ENCODE measurements around the gene SLC29A2. TPM values are rescaled to one million over a fixed set of nuclear protein-coding genes. Genes with fewer than 3 reads are reported as not detected.
A peak's percentile ranks its signal among the peaks of the same experiment; 100 is the strongest.
"Not testable (repeated sequence)": the region's sequence is repeated elsewhere in the genome, so short reads cannot be mapped to it uniquely, and the experiment has no call there.

The SLC29A2 gene
- polyA plus RNA-seq, 3 donors, result 0.11 to 1.3 TPM; not detected in 1

GRCh38 chr11:66360406-66361073, 11.0 kb downstream of the SLC29A2 start:
- TF ChIP-seq CTCF (IDR thresholded peaks at IDR 0.05), result no peak
- Mint-ChIP-seq H3K36me3 (no peaks in the 10 kb centered on the region), H3K4me1 (no peaks in the 10 kb centered on the region), H3K4me3 (no peak overlapping the region), H3K27me3 (ENCODE audit: low read depth in 3 of 3) (peaks cover 0 to 7% (median 6%) of the 10 kb centered on the region in 3 donors), H3K27ac (no peak overlapping the region), H3K9me3 (peaks cover 0 to 1% (median 0%) of the 10 kb centered on the region in 7 donors)
- Histone ChIP-seq H3K4me1 (ENCODE audit: control insufficient read depth in 1 of 2, insufficient read depth in 2 of 2, low read length in 2 of 2) (no peaks in the 10 kb centered on the region), H2AFZ (ENCODE audit: insufficient read depth, low read depth, low read length, poor library complexity, severe bottlenecking) (no peak overlapping the region), H3K27ac (ENCODE audit: low read depth in 1 of 2, low read length in 2 of 2) (no peak overlapping the region), H3K36me3 (replicated peaks in 1 of 2; ENCODE audit: control insufficient read depth in 1 of 2, insufficient read depth in 2 of 2, low read length in 2 of 2) (no peaks in the 10 kb centered on the region), H3K27me3 (ENCODE audit: control insufficient read depth in 2 of 2, insufficient read depth in 2 of 2, low read length in 2 of 2) (no peaks in the 10 kb centered on the region), H3K79me2 (ENCODE audit: insufficient read depth, low read length) (no peaks in the 10 kb centered on the region), H3K4me3 (replicated peaks in 1 of 3; ENCODE audit: low read depth in 2 of 3, low read length in 3 of 3) (no peak overlapping the region), H4K20me1 (ENCODE audit: insufficient read depth, low read length) (no peaks in the 10 kb centered on the region), H3K9ac (ENCODE audit: insufficient read depth, low read length, poor library complexity, severe bottlenecking) (no peak overlapping the region), H3K4me2 (replicated peaks; ENCODE audit: extremely low read depth, low read length, poor library complexity, severe bottlenecking) (no peak overlapping the region), H3K9me3 (replicated peaks in 1 of 2; ENCODE audit: control insufficient read depth in 1 of 2, insufficient read depth in 1 of 2, low read length in 2 of 2) (no peaks in the 10 kb centered on the region)
- intact Hi-C loops (cut with micrococcal nuclease), result no loop called here
- WGBS (ENCODE audit: insufficient coverage), result 93% methylated on average over 7 of the region's 15 CpGs
- peak in 1 of 3 donors; percentile 2 for DNase-seq

- Histone ChIP-seq H3K79me2 (ENCODE audit: insufficient read depth, low read length) (no peaks in the 10 kb centered on the region), H3K4me2 (replicated peaks; ENCODE audit: extremely low read depth, low read length, poor library complexity, severe bottlenecking) (no peak overlapping the region), H3K27me3 (ENCODE audit: control insufficient read depth in 2 of 2, insufficient read depth in 2 of 2, low read length in 2 of 2) (no peaks in the 10 kb centered on the region), H3K9me3 (replicated peaks in 1 of 2; ENCODE audit: control insufficient read depth in 1 of 2, insufficient read depth in 1 of 2, low read length in 2 of 2) (no peaks in the 10 kb centered on the region), H3K27ac (ENCODE audit: low read depth in 1 of 2, low read length in 2 of 2) (no peak overlapping the region), H2AFZ (ENCODE audit: insufficient read depth, low read depth, low read length, poor library complexity, severe bottlenecking) (no peak overlapping the region), H3K9ac (ENCODE audit: insufficient read depth, low read length, poor library complexity, severe bottlenecking) (no peak overlapping the region), H3K36me3 (replicated peaks in 1 of 2; ENCODE audit: control insufficient read depth in 1 of 2, insufficient read depth in 2 of 2, low read length in 2 of 2) (no peaks in the 10 kb centered on the region), H3K4me3 (replicated peaks in 1 of 3; ENCODE audit: low read depth in 2 of 3, low read length in 3 of 3) (no peak overlapping the region), H4K20me1 (ENCODE audit: insufficient read depth, low read length) (no peaks in the 10 kb centered on the region), H3K4me1 (ENCODE audit: control insufficient read depth in 1 of 2, insufficient read depth in 2 of 2, low read length in 2 of 2) (no peaks in the 10 kb centered on the region)
- H3K4me1 Mint-ChIP-seq, result no peaks in the 10 kb centered on the region
- no peak overlapping the region for H3K4me3 Mint-ChIP-seq
- H3K27ac Mint-ChIP-seq, result no peak overlapping the region
- TF ChIP-seq CTCF (IDR thresholded peaks at IDR 0.05), result no peak
- peaks cover 0 to 1% (median 0%) of the 10 kb centered on the region in 7 donors for H3K9me3 Mint-ChIP-seq
- peaks cover 0 to 6% (median 6%) of the 10 kb centered on the region in 3 donors for H3K27me3 Mint-ChIP-seq (ENCODE audit: low read depth in 3 of 3)
- WGBS (ENCODE audit: insufficient coverage), result 50% methylated on average over 1 of the region's 3 CpGs
- no peaks in the 10 kb centered on the region for H3K36me3 Mint-ChIP-seq
- intact Hi-C loops (cut with micrococcal nuclease), result no loop called here
- peak in 1 of 3 donors; percentile 3 for DNase-seq
Measured at GRCh38 chr11:66359662-66360087, 11.9 kb downstream of the SLC29A2 start.

- H3K27ac ChIP-seq (ENCODE audit: low read depth in 1 of 2, low read length in 2 of 2); H4K20me1 ChIP-seq (ENCODE audit: insufficient read depth, low read length); H3K4me2 ChIP-seq (replicated peaks; ENCODE audit: extremely low read depth, low read length, poor library complexity, severe bottlenecking); H3K9me3 ChIP-seq (replicated peaks in 1 of 2; ENCODE audit: control insufficient read depth in 1 of 2, insufficient read depth in 1 of 2, low read length in 2 of 2); H3K27me3 ChIP-seq (ENCODE audit: control insufficient read depth in 2 of 2, insufficient read depth in 2 of 2, low read length in 2 of 2); H3K4me3 ChIP-seq (replicated peaks in 1 of 3; ENCODE audit: low read depth in 2 of 3, low read length in 3 of 3); H2AFZ ChIP-seq (ENCODE audit: insufficient read depth, low read depth, low read length, poor library complexity, severe bottlenecking); H3K36me3 ChIP-seq (replicated peaks in 1 of 2; ENCODE audit: control insufficient read depth in 1 of 2, insufficient read depth in 2 of 2, low read length in 2 of 2); intact Hi-C loops (cut with micrococcal nuclease); H3K9me3 Mint-ChIP-seq; H3K9ac ChIP-seq (ENCODE audit: insufficient read depth, low read length, poor library complexity, severe bottlenecking); DNase-seq; H3K79me2 ChIP-seq (ENCODE audit: insufficient read depth, low read length); H3K4me3 Mint-ChIP-seq; H3K27ac Mint-ChIP-seq; H3K36me3 Mint-ChIP-seq: not testable (repeated sequence)
- Mint-ChIP-seq H3K4me1 (peaks cover 11% of the 10 kb centered on the region), H3K27me3 (ENCODE audit: low read depth in 3 of 3) (peaks cover 5 to 22% (median 11%) of the 10 kb centered on the region in 3 donors)
- H3K4me1 ChIP-seq (ENCODE audit: control insufficient read depth in 1 of 2, insufficient read depth in 2 of 2, low read length in 2 of 2), result peaks cover 15 to 16% of the 10 kb centered on the region in 2 donors
- WGBS (ENCODE audit: insufficient coverage), result no CpG with 5 or more reads among the region's 8 CpGs
Measured at GRCh38 chr11:66350560-66351235, 20.9 kb downstream of the SLC29A2 start.

Measured in CD14-positive monocyte (primary cell).